Measurements from ENCODE around the gene CRTC1.
A peak's percentile ranks its signal among the peaks of the same experiment; 100 is the strongest.

CRTC1 gene

DNA sequence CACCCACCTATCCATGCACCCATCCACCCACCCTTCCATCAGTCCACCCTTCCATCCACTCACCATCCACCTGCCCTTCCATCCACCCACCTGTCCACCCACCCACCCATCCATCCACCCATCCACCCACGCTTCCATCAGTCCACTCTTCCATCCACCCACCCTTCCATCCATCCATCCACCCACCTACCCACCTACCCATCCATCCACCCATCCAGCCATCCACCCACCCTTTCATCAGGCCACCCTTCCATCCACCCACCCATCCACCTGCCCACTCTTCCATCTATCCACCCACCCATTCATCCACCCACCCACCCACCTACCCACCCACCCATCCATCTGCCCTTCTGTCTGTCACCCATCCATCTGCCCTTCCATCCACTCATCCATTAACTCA lies 29.6 kb upstream of the CRTC1 start:
- no peak for DNase-seq (ENCODE audit: low spot score)

DNA sequence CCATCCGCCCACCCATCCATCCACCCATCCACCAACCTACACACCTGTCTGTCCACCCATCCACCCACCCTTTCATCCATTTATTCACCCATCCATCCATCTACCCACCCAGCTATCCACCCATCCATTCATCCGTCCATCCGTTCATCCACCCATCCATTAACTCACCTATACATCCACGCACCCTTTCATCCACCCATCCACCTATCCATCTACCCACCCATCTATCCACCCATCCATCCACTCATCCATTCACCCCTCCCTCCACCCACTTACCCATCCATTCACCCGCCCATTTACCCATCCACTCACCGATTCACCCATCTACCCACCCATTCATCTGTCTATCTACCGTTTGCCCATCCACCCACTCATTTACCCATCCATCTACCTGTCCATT lies 29.0 kb upstream of the CRTC1 start:
- DNase-seq (ENCODE audit: low spot score): no peak

DNA sequence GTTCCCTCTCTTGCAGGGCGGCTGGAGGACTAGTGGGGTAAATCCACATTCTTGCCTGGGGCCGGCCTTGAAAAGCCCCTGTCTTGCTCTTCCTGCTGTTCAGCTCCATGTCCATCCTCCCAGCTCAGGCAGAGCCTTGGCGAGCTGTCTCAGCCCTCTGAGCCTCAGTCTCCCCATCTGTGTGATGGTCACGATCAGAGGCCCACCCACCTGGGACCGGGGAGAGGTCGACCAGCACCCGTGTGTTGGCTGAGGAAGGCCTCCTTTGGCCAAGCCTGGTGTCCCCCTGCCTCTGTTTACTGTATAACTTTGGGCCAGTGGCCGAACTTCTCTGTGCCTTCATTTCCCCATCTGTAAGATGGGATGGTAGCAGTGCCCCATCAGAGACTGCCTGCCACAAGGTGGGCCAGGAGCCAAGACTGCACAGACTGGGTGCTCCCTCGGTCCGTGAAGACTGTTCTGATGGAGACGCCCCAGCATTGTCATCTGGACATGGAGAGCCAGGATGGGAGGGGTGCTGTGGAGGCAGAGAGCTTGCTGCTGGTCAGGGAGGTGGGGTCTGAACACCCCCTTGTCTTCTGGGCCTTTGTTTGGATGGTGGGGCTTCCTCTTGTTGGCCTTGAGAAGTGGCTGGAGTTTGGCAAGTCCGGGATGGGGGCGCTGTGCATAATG lies 28.2 kb upstream of the CRTC1 start:
- DNase-seq (ENCODE audit: low spot score): no peak

DNA sequence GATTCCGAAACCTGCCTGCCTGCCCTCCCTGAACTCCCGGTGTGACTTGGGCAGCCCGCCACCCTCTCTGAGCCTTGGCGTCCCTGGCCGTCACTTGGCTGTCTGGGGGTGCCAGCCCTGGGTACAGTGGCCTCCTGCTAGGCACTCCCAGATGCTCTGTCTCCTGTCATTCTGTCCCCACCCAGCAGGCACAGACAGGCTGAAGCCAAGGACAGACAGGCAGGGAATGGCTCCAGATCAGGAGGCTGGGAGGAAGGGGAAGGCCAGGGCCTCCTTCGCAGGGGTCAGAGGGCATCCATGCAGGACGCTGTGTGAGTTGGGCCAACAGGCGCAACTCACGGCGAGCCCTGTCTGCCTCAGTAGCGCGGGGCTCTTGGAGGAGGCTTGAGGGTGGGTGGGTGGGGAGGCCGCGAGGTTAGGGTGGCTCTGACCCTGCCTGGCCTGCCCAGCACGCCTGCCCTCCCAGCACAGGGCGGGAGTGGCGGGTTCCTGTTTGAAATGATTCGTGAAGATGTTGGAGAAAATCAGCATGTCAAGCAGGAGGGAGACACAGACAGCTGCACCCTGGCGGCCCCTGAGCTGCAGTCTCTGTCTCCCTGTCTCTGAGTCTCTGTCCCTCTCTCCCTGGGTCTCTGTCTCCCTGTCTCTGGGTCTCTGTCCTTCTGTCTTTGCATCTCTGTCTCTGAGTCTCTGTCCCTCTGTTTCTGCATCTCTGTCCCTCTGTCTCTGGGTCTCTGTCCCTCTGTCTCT lies 27.0 kb upstream of the CRTC1 start:
- no peak for DNase-seq (ENCODE audit: low spot score)

DNA sequence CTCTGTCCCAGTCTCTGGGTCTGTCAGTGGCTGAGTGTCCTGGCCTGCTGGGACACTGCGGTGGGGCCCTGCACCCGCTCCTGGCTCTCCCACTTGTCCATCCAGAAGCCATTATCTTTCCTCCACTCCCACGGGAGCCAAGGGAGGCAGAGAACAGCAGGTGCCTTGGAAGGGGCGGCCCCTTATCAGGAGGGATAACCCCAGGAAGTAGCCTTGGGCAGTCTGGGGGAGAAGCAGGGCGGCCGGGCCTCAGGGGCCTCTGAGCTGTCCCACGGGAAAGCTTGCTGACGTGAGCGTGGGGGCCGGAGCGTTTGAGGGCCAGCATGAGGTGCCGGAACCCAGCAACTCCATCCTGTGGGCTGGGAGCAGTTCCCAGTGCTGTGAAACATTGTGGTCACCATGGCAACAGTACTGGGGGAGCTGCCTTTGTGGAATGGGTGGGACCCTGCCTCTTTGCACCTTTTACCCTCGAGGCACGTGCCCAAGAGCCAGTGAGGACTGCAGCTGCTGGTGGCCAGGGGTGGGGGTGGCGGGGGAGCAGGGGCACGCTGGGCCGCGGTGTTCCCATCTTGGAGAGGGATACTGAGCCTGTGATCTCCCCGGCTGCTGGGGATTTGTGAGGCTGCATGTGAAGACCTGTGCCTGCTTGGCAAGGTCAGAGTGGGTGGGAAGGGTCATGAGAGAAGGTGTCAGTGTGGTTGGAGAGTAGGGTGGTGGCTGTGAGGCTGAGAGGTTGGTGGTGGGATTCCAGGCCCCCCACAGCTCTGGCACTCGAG lies 25.7 kb upstream of the CRTC1 start:
- DNase-seq (ENCODE audit: low spot score): no peak

DNA sequence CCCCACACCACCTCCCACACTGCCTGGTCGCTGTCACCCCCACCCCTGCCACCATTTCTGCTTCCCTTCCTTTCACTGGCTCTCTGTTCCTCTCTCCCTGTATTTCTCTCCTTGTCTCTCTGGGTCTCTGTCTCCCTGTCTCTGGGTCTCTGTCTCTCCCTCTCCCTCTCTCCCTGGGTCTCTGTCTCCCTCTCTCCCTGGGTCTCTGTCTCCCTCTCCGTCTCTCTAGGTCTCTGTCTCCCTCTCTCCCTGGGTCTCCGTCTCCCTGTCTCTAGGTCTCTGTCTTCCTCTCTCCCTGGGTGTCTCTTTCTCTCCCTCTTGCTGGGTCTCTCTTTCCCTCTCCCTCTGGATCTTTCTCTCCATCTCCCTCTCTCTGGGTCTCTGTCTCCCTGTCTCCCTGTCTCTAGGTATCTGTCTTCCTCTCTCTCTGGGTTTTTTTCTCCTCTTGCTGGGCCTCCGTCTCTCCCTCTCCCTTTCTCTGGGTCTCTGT lies 25.1 kb upstream of the CRTC1 start:
- DNase-seq (ENCODE audit: low spot score): no peak

DNA sequence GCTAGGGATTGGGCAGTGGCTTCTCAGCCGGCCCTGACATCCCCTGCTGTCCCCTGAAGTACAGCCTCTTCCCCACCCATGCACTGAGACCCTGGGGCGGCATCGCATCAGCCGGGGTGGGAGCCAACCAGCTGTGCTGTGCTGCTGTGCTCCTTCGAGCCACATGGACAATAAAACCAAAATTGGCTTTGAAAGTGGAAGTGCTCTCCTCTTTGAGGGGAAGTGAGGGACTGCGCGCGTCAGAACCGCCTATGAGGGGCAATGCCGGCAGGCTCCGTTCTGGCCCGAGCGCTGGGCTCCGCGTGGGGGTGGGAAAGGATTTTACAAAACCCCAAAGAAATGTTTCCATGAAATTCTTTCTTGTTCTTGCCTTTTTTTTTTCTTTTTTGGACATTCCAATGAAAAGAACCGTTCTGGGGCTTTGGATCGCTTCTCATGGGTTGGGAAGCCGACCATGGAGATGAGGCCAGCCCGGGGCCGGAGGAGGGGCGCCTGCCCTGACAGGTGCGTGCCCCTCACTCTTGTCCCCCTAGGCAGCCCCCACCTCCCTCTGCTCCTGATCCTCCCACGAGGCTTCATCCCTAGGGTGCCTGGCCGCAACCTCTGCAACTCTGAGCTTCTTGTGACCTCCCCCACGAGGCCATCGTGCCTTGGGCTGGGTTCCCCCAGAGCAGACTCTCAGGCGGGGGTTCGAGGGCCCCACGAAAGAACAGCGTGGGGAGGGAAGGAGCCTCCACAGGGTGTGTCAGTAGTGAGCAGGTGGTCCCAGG lies 24.0 kb upstream of the CRTC1 start:
- peak; percentile 32 for DNase-seq (ENCODE audit: low spot score)

DNA sequence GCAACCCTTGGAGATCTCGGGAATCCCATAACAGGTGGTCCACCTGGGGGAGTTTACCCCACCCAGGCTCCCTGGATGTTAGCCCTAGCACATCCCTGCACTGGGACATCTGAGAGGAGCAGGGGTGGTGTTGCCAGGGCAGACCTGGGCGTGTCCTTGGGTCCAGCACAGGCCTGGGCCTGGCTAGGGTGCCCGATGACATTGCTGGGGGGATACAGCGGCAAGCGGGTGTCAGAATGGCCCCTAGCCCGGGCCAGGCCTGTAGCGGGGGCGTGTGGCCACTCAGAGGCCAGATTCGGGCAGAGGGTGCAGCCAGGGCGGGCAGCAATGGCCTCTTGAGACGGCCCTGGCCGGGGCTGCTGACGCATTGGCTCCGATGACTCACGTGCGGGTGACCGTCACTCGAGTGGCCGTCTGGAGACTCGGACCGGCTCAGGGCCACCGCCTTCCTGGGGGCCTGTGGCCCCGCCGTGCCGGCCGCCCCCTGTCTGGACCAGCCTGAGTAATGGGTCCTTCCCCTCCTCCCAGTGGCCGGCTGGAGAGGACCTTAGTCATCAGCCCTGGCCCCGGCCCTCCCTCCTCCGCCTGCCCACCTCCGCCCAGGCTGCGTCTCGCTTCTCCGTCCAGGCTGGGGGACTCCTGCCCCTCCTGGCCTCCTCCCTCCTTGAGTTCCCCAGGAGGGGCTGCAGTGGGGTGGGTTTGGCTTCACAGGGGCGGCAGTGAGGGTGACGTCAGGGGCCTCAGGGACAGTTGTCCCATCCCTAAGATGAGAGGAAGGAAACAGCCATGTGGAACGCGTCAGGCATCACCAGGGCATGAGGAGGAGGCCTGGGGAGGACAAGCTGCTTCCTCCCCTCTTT lies 23.2 kb upstream of the CRTC1 start:
- DNase-seq (ENCODE audit: low spot score): no peak

DNA sequence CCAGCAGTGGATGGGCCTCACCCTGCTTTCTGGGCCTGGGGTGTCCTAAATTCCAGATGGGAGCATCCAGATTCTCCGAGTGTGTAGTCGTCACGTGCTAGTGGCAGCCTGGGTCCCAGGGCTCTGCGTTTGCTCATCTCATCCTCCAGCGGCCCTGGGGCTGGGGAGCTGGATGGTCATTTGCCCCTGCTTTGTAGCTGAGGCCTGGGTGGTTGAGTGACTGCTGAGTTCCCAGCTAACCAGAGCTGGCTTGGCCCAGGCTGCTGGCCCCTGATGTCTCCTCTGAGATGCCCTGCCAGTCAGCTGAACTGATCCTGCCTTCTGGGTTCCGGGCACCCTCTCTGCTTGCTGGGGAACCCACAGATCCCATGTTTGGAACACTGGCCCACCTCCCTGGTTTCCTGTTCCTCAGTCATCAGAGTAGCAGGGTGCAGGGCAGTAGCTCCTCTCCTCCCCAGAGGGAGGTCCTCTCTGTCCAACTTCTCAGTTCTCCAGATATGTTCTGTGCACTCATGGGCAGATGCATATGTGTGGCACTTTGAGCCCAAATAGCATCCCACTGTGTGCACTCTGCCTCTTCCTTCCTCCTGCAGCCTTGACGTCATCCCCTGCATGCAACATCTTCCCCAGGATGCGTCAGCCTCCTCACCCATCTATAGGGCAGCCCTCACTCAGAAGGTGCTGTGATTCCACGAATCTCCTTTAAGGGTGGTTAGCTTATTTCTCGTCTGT lies 22.4 kb upstream of the CRTC1 start:
- DNase-seq (ENCODE audit: low spot score): no peak

DNA sequence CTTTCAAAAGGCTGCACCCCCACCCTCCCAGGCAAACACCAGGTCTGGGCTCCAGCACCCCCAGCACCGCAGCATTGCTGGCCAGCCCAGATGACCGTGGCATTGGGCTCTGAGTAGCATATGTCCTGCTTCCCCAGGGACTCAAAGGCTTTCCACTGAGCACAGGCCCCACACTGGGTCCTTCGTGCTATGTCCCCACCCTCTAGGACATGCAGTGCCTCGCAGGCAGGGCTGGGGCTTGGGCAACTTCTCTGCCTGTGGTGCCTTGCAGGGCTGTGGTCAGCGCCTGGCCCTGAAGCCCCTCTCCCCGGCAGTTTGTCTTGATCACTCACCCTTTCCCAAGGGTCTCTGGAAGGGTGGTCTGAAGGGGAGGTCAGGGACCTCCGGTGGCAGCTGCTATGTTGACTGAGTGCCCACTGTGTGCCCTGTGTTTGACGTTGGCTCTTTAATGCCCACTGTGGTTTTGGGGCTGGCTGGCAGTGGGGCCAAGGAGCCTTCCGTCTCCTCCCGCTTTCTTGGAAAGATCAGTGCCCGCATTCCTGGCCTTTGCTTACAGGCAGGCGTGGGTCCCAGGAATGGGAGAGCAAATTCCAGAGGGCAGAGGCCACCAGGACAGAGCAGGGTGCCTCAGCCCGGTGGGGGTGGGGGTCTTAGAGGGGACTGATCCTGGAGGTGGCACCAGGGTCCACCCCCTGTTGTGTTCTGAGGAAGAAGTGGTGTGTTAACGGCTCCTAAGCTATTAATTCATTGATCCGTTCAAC lies 20.3 kb upstream of the CRTC1 start:
- DNase-seq (ENCODE audit: low spot score): no peak

DNA sequence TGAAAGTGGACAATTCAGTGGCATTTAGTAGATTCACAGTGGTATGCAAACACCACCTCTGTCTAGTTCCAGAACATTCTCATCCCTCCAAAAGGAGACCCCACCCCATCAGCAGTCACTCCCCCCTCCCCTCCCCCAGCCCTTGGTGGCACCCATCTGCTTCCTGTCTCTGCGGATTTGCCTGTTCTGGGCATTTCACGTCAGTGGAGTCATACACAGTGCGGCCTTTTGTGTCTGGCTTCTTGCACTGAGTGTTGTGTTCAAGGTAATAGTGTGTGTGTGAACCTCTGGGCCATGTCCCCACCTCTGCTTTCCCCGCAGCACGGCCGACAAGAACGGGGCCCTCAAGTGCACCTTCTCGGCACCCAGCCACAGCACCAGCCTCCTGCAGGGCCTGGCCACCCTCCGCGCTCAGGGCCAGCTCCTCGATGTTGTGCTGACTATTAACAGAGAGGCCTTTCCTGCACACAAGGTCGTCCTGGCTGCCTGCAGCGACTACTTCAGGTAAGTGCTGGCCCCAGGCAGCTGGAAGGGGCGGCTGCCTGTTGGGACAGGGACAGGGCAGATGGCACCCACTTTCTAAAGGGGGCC lies 19.4 kb upstream of the CRTC1 start:
- DNase-seq (ENCODE audit: low spot score): no peak

DNA sequence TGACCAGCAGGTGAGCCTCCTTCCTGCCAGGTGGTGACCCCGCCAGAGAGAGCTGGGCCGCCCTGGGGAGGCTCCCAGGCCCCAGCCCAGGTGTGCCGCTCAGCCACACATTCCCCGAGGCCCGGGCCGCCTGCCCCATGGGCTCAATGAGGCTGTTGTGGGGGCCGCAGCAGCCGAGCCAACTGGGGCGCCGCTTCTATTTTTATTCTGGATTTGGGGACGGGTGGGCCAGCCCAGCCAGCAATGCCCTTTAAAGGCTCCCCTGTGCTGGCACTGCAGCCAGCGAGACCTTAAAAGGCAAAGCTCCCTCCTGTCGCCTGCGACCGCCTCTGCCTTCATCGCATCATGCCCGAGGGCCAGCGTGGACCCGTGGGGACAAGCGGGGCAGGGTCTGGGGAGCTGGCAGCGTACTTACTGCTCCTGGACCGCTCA lies 17.7 kb upstream of the CRTC1 start:
- DNase-seq (ENCODE audit: low spot score): no peak

DNA sequence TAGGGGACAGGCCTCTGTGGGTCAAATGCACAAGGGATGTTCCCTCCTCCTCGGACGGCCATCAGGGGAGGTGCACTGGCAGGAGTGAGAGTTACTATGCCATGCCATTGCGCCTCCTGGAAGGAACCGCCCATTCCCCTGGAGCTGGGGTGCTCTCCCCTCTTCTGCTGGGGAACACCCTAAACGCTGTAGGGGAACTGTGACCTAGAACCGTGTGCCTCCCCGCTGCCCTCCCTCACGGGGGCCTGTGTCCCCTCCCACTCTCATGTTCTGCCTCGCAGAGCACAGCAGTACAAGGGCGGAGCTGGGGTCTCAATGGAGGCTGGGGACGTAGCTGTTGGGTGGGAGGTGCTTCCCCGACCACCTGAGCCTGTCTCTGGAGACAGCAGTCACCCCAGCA lies 17.2 kb upstream of the CRTC1 start:
- no peak for DNase-seq (ENCODE audit: low spot score)

DNA sequence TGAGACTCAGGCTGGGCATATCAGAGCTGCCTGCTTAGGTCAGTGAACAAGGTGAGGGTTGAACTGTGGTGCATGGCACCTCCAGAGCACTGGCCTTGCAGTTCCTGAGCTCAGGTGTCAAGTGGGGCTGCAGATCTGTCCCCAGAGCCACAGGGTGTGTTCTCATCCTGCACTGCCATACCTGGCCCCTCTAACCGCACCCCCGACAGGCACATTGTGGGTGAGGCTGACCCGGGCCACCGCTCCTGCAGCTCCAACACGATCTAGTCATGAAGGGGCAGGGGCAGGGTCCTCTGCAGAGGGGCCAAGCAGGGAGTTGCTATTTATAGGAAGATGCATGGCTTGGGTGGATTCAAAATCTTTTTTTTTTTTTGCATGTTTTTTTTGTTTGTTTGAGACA lies 16.7 kb upstream of the CRTC1 start:
- DNase-seq (ENCODE audit: low spot score): no peak

DNA sequence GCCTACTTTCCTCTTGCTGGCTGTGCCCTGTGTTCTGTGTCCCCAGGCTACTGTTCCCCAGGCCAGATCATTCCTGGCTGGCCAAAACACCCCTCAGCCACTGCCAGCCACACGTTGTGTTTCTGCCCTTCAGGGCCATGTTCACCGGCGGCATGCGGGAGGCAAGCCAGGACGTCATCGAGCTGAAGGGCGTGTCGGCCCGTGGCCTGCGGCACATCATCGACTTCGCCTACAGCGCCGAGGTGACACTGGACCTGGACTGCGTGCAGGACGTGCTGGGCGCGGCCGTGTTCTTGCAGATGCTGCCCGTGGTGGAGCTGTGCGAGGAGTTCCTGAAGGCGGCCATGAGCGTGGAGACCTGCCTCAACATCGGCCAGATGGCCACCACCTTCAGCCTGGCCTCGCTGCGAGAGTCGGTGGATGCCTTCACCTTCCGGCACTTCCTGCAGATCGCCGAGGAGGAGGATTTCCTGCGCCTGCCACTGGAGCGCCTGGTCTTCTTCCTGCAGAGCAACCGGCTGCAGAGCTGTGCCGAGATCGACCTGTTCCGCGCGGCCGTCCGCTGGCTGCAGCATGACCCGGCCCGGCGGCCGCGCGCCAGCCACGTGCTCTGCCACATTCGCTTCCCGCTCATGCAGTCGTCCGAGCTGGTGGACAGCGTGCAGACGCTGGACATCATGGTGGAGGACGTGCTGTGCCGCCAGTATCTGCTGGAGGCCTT lies 15.8 kb upstream of the CRTC1 start:
- DNase-seq (ENCODE audit: low spot score): no peak

DNA sequence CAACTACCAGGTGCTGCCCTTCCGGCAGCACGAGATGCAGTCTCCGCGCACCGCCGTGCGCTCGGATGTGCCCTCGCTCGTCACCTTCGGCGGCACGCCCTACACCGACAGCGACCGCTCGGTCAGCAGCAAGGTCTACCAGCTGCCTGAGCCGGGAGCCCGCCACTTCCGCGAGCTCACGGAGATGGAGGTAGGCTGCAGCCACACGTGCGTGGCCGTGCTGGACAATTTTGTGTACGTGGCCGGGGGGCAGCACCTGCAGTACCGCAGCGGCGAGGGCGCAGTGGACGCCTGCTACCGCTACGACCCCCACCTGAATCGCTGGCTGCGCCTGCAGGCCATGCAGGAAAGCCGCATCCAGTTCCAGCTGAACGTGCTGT lies 15.2 kb upstream of the CRTC1 start:
- no peak for DNase-seq (ENCODE audit: low spot score)

DNA sequence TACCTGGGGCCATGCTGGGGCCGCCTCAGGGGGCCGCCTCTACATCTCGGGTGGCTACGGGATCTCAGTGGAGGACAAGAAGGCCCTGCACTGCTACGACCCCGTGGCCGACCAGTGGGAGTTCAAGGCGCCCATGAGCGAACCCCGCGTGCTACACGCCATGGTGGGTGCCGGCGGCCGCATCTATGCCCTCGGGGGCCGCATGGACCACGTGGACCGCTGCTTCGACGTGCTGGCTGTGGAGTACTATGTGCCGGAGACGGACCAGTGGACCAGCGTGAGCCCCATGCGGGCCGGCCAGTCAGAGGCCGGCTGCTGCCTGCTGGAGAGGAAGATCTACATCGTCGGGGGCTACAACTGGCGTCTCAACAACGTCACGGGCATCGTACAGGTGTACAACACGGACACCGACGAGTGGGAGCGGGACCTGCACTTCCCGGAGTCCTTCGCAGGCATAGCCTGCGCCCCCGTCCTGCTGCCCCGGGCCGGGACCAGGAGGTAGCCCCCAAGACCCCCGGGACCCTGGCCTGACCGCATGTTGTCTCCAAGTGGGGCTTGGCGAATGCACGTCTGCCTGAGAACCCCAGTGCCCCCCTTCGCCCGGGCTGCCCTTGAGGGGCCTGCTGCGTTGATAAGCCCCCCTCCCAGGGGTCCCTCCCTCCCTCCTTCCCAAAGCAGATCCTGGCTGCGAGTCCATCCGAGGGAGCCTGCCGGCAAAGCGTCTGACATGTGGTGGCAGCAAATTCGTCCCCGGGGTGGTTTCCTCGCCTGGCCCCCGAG lies 14.5 kb upstream of the CRTC1 start:
- no peak for DNase-seq (ENCODE audit: low spot score)

DNA sequence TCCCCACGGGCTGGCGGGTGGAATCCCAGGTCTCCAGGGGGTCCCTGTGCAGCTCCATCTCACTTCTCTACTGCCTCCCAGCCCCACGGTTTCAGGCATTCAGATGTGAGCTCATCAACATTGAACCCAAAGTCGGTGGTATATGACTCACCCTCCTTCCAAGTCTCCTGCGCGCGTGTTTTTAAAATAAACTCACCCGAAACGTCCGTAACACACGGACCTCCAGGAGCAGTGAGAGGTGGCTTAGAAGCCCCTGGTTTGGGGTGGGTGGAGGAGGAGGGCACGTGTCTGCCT lies 14.0 kb upstream of the CRTC1 start:
- DNase-seq (ENCODE audit: low spot score): no peak

Data from pons (tissue), 1 donor.